ENCODE data around the gene FAM131C.

DNA sequence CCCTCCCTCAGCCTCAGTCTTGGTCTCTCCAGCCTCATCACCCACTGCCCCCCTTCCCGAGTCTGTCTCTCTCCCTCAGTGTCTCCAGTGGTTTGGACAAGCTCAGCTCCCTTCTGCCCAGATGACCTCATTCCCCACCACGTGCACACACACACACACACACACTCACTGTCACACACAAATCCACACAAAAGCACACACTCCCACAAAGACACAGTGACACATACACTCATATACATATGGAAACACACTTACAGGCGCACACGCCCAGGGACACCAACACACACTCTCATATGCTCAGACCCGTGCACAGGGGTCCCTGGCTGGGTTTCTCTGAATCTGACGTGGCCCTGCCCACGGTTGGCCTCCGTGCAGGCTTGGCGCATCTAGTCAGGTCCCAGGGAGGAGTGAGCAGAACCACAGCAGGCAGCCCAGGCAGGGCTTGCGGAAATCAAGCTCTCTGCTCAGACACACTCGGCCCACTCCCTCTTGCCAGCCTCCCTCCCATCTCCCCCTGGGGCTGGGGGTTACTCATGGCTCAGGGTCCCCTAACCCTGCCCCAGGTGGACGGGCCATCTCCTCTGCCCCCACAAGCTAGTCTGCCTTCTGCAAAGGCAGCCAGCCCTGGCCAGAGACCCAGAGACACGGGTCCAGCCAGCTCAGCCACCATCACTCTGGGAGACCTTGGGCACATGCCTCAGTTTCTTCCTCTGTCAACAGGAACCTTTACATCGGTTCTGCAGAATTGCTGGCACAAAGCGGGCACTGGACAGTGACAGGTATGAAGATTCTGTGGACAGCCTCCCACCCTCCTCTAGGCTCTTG, 38.5 kb upstream of the FAM131C start:
- TF ChIP-seq, protein P1, sequence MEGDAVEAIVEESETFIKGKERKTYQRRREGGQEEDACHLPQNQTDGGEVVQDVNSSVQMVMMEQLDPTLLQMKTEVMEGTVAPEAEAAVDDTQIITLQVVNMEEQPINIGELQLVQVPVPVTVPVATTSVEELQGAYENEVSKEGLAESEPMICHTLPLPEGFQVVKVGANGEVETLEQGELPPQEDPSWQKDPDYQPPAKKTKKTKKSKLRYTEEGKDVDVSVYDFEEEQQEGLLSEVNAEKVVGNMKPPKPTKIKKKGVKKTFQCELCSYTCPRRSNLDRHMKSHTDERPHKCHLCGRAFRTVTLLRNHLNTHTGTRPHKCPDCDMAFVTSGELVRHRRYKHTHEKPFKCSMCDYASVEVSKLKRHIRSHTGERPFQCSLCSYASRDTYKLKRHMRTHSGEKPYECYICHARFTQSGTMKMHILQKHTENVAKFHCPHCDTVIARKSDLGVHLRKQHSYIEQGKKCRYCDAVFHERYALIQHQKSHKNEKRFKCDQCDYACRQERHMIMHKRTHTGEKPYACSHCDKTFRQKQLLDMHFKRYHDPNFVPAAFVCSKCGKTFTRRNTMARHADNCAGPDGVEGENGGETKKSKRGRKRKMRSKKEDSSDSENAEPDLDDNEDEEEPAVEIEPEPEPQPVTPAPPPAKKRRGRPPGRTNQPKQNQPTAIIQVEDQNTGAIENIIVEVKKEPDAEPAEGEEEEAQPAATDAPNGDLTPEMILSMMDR (IDR thresholded peaks at IDR 0.05): no peak
- TF ChIP-seq POLR2A (IDR thresholded peaks at IDR 0.05): no peak

Measured in prostate gland (tissue), 2 donors.